ENCODE measurements around the gene MRM3.

- TF ChIP-seq CTCF (IDR thresholded peaks at IDR 0.05; ENCODE audit: low read depth, low read length, poor library complexity, severe bottlenecking) = no peak
- TF ChIP-seq EZH2phosphoT487 (IDR thresholded peaks at IDR 0.05; ENCODE audit: borderline replicate concordance, low read length) = no peak
These were observed at the start of gene MRM3, which contains the start of gene GLOD4 for GRCh38 chr17:781805-782731.

All from DOHH2 (cell line).